Gastroesophageal sphincter (tissue), 3 donors: ENCODE results near the gene ZBTB40.

Source experiments
- POLR2AphosphoS5 ChIP-seq: sonication (generic); formaldehyde crosslinking; IDR thresholded peaks from one replicate; pipeline ENCODE4 v1.6.1; 2017; ENCODE audit warnings: antibody characterized with exemption
- TF ChIP-seq, protein P1 (sequence below), 4 experiments: fragments of 200-600 bp in 2 of 4; fragments of 450-650 bp in 2 of 4; sonication (generic) in 1 of 4; IDR thresholded peaks; one replicate each; pipeline ENCODE4 v1.5.1; 2017 to 2019; ENCODE audit warnings: antibody characterized with exemption in 4 of 4, mild to moderate bottlenecking in 2 of 4, moderate library complexity in 2 of 4

GRCh38 chr1:22488319-22488718 lies 36.7 kb downstream of the ZBTB40 start:
- TF ChIP-seq, protein P1, sequence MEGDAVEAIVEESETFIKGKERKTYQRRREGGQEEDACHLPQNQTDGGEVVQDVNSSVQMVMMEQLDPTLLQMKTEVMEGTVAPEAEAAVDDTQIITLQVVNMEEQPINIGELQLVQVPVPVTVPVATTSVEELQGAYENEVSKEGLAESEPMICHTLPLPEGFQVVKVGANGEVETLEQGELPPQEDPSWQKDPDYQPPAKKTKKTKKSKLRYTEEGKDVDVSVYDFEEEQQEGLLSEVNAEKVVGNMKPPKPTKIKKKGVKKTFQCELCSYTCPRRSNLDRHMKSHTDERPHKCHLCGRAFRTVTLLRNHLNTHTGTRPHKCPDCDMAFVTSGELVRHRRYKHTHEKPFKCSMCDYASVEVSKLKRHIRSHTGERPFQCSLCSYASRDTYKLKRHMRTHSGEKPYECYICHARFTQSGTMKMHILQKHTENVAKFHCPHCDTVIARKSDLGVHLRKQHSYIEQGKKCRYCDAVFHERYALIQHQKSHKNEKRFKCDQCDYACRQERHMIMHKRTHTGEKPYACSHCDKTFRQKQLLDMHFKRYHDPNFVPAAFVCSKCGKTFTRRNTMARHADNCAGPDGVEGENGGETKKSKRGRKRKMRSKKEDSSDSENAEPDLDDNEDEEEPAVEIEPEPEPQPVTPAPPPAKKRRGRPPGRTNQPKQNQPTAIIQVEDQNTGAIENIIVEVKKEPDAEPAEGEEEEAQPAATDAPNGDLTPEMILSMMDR (IDR thresholded peaks at IDR 0.05): no peak
- no peak for TF ChIP-seq POLR2AphosphoS5
